Stimulated activated CD8-positive, alpha-beta memory T cell treated with anti-CD3 and anti-CD28 coated beads, Interleukin-7, amount 100 ng/mL, for 1 hour (primary cell): ENCODE results near the gene PSME1.

ENCODE experiments used
- DNase-seq, 2 donors: peaks; one replicate each; pipeline ENCODE4 v3.0.0-alpha.2; 2020; ENCODE audit warnings: low read depth in 2 of 2

Gene PSME1

GRCh38 chr14:24172261-24172860 is 36.4 kb downstream of the PSME1 start:
- no peak for DNase-seq

DNA sequence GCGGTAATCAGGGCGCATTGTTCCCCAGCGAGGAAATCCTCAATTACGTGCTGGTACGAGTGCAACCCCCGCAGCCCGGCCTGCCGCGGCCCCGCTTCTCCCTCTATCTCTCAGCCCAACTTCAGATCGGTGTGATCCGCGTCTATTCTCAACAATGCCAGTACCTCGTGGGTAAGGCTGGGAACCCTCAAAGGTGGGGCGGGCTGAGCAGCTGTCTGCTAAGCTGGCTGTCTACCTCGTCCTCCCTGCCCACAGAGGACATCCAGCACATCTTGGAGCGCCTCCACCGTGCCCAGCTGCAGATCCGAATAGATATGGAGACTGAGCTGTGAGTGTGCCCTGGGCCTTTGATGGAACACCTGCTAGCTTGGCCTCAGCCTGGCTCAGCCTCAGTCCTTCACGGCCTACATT is 36.9 kb downstream of the PSME1 start:
- no peak for DNase-seq

DNA sequence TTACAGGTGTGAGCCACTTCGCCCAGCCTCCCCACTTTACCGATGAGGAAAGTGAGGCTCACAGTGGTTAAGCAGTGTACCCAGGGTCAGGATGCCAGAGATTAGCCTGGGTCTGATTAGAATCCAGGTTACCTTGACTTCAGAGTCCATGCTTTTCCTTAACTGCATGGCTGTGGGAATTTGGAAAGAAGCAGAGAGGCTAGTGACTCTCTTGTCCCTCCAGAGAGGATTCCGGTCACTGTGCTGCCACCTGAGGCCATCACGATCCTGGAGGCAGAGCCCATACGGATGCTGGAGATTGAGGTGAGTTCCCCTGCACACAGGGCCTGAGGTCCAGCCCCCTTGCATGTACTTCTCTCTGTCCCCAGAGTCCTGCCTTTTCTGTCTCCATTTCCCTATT is 40.6 kb downstream of the PSME1 start:
- DNase-seq, result no peak

GRCh38 chr14:24177041-24177825 is 41.2 kb downstream of the PSME1 start:
- DNase-seq, result no peak

DNA sequence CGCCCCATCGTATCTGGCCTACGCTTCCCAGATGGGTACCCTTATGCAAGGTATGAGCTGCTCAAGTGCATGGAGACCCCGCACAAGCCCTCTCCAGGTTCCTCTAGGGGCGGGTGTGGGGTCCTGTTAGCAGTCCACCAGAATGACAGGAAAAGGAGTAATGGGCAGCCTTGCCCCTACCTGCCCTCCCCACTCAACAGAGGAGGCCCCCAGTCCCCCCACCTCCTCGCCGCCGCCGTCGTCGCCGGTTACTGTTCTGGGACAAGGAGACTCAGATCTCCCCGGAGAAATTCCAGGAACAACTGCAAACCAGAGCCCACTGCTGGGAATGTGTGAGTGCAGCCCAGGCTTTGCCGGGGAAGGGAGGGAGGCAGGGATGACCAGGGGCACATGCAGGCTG is 41.9 kb downstream of the PSME1 start:
- DNase-seq, result no peak

- DNase-seq, result no peak
Observed at GRCh38 chr14:24178399-24179178, 42.6 kb downstream of the PSME1 start.

- no peak for DNase-seq
Observed at GRCh38 chr14:24179294-24179960, 43.4 kb downstream of the PSME1 start.

GRCh38 chr14:24179961-24180796 is 44.2 kb downstream of the PSME1 start:
- no peak for DNase-seq

GRCh38 chr14:24181371-24182077 is 45.5 kb downstream of the PSME1 start:
- no peak for DNase-seq

GRCh38 chr14:24182110-24182882 is 46.3 kb downstream of the PSME1 start:
- DNase-seq, result no peak

DNA sequence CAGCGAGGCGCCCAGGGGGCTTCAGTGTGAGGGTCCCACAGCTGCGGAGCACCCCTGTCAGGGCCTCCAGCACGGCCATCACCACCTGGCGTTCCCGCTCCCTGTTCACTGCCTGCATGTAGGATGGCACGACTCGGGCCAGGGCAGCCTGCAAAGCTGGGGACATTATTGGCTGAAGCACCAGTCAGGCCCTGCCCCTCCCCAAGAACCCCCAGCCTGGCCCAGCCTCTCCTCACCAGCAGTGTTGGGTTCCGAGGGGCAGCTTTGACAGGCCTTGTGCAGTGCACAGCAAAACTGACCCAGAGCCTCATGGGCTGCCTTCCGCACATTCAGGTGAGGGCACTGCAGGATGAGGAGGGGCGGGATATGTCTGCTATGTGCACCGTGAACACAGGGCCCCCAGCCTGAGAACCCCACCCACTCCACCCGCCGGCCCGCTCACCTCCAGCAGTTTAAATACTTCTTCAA is 47.1 kb downstream of the PSME1 start:
- DNase-seq, result no peak

GRCh38 chr14:24184104-24184970 is 48.3 kb downstream of the PSME1 start:
- DNase-seq, result no peak

- no peak for DNase-seq
Observed at GRCh38 chr14:24185026-24185425, 49.0 kb downstream of the PSME1 start.

DNA sequence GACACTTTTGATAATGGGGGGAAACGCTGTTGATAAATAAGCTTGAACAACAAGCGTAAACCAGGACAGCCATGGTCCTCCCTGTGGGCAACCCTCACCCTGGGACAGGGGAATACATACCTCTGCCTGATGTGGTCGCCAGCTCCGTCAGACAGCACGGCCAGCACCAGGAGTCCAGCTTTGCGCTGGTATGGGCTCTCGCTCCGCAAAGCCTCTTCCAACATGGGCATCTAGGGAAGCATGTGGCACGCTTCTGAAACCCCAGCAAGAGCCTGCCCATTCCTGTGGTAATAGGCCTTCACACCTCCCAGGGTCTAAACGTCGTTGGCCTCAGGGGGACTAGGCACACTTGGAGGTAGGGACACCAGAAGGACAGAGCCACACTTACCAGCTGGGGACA is 49.7 kb downstream of the PSME1 start:
- DNase-seq, result no peak

GRCh38 chr14:24186831-24187538 is 51.0 kb downstream of the PSME1 start:
- no peak for DNase-seq

GRCh38 chr14:24187539-24187915 is 51.5 kb downstream of the PSME1 start:
- DNase-seq, result no peak
